ENCODE data around the gene RNF8. TPM values are rescaled to one million over a fixed set of nuclear protein-coding genes. Genes with fewer than 3 reads are reported as not detected.
"Not testable (repeated sequence)": the region's sequence is repeated elsewhere in the genome, so short reads cannot be mapped to it uniquely, and the experiment has no call there.

The RNF8 gene
- total RNA-seq, 5 donors from 2014 or later (not counting 1 experiment from before 2014, with no cell fraction given), result 10.6 to 18.5 (median 15.2) TPM

- ATAC-seq (replicated peaks in 1 of 4) (no peak), DNase-seq (no peak)
- WGBS (ENCODE audit: insufficient coverage), result no CpG with 5 or more reads among the region's 3 CpGs
- no peak overlapping the region for H3K27ac Mint-ChIP-seq
- H3K9me3 Mint-ChIP-seq, result no peaks in the 10 kb centered on the region
- POLR2A ChIA-PET, result interaction anchor here (0.6 kb wide), 2 partner anchors 56 to 448 kb away, joined by 4 read pairs; no protein-coding TSS in a partner anchor
- Histone ChIP-seq H3K4me3 (ENCODE audit: control insufficient read depth in 1 of 2, extremely low read depth in 1 of 2, low read length in 1 of 2) (no peak overlapping the region), H3K36me3 (ENCODE audit: control insufficient read depth in 2 of 2, extremely low read depth in 1 of 2, insufficient read depth in 1 of 2, low read length in 1 of 2) (no peaks in the 10 kb centered on the region), H3K9me3 (no peaks in the 10 kb centered on the region), H3K4me1 (ENCODE audit: control insufficient read depth in 1 of 2, extremely low read depth in 1 of 2, insufficient read depth in 2 of 2, low read length in 2 of 2) (no peaks in the 10 kb centered on the region), H3K27me3 (replicated peaks in 1 of 2; ENCODE audit: control insufficient read depth in 2 of 2, extremely low read depth in 1 of 2, insufficient read depth in 2 of 2, low read length in 1 of 2) (peaks cover 0 to 3% of the 10 kb centered on the region in 2 experiments), H3K27ac (ENCODE audit: low read length) (no peak overlapping the region)
- CTCF ChIA-PET, result no interaction called here
- H3K27me3 Mint-ChIP-seq, result peaks cover 6 to 14% of the 10 kb centered on the region in 2 donors
- H3K36me3 Mint-ChIP-seq, result no peaks in the 10 kb centered on the region
- no peak overlapping the region for H3K4me3 Mint-ChIP-seq
- H3K4me1 Mint-ChIP-seq, result no peaks in the 10 kb centered on the region
Observed at GRCh38 chr6:37343248-37343647, 10.5 kb upstream of the RNF8 start.

GRCh38 chr6:37344308-37344707 lies 9.5 kb upstream of the RNF8 start:
- WGBS (ENCODE audit: insufficient coverage), result no CpG with 5 or more reads among the region's 3 CpGs

GRCh38 chr6:37345804-37346203 lies 8.0 kb upstream of the RNF8 start:
- H3K27me3 ChIP-seq (replicated peaks in 1 of 2; ENCODE audit: control insufficient read depth in 2 of 2, extremely low read depth in 1 of 2, insufficient read depth in 2 of 2, low read length in 1 of 2); H3K4me1 ChIP-seq (ENCODE audit: control insufficient read depth in 1 of 2, extremely low read depth in 1 of 2, insufficient read depth in 2 of 2, low read length in 2 of 2); H3K27ac ChIP-seq (ENCODE audit: low read length); H3K9me3 ChIP-seq; CTCF ChIA-PET; H3K9me3 Mint-ChIP-seq; H3K4me3 ChIP-seq (ENCODE audit: control insufficient read depth in 1 of 2, extremely low read depth in 1 of 2, low read length in 1 of 2); ATAC-seq (replicated peaks in 1 of 4); POLR2A ChIA-PET; H3K4me1 Mint-ChIP-seq; H3K36me3 ChIP-seq (ENCODE audit: control insufficient read depth in 2 of 2, extremely low read depth in 1 of 2, insufficient read depth in 1 of 2, low read length in 1 of 2); H3K27ac Mint-ChIP-seq; H3K36me3 Mint-ChIP-seq; H3K4me3 Mint-ChIP-seq; DNase-seq: not testable (repeated sequence)
- no CpG with 5 or more reads among the region's 3 CpGs for WGBS (ENCODE audit: insufficient coverage)
- H3K27me3 Mint-ChIP-seq, result peaks cover 6 to 14% of the 10 kb centered on the region in 2 donors

More at GRCh38 chr6:37344308-37344707, 9.5 kb upstream of the RNF8 start:
- CTCF ChIA-PET, result no interaction called here
- no peak overlapping the region for H3K27ac ChIP-seq (ENCODE audit: low read length)
- H3K4me3 ChIP-seq (ENCODE audit: control insufficient read depth in 1 of 2, extremely low read depth in 1 of 2, low read length in 1 of 2), result no peak overlapping the region
- ATAC-seq (replicated peaks in 1 of 4), result no peak
- no peak overlapping the region for H3K4me3 Mint-ChIP-seq
- peaks cover 6 to 14% of the 10 kb centered on the region in 2 donors for H3K27me3 Mint-ChIP-seq
- DNase-seq, result no peak
- H3K27me3 ChIP-seq (replicated peaks in 1 of 2; ENCODE audit: control insufficient read depth in 2 of 2, extremely low read depth in 1 of 2, insufficient read depth in 2 of 2, low read length in 1 of 2), result peaks cover 0 to 3% of the 10 kb centered on the region in 2 experiments
- no peaks in the 10 kb centered on the region for H3K9me3 Mint-ChIP-seq
- H3K27ac Mint-ChIP-seq, result no peak overlapping the region
- no peaks in the 10 kb centered on the region for H3K9me3 ChIP-seq
- no peaks in the 10 kb centered on the region for H3K4me1 ChIP-seq (ENCODE audit: control insufficient read depth in 1 of 2, extremely low read depth in 1 of 2, insufficient read depth in 2 of 2, low read length in 2 of 2)
- no peaks in the 10 kb centered on the region for H3K36me3 Mint-ChIP-seq
- no peaks in the 10 kb centered on the region for H3K36me3 ChIP-seq (ENCODE audit: control insufficient read depth in 2 of 2, extremely low read depth in 1 of 2, insufficient read depth in 1 of 2, low read length in 1 of 2)
- POLR2A ChIA-PET, result no interaction called here
- no peaks in the 10 kb centered on the region for H3K4me1 Mint-ChIP-seq

GRCh38 chr6:37347177-37347576 lies 6.6 kb upstream of the RNF8 start:
- no peaks in the 10 kb centered on the region for H3K4me1 Mint-ChIP-seq
- Histone ChIP-seq H3K9me3 (no peaks in the 10 kb centered on the region), H3K27me3 (replicated peaks in 1 of 2; ENCODE audit: control insufficient read depth in 2 of 2, extremely low read depth in 1 of 2, insufficient read depth in 2 of 2, low read length in 1 of 2) (peaks cover 0 to 3% of the 10 kb centered on the region in 2 experiments), H3K27ac (ENCODE audit: low read length) (no peak overlapping the region), H3K4me3 (ENCODE audit: control insufficient read depth in 1 of 2, extremely low read depth in 1 of 2, low read length in 1 of 2) (no peak overlapping the region), H3K36me3 (ENCODE audit: control insufficient read depth in 2 of 2, extremely low read depth in 1 of 2, insufficient read depth in 1 of 2, low read length in 1 of 2) (no peaks in the 10 kb centered on the region), H3K4me1 (ENCODE audit: control insufficient read depth in 1 of 2, extremely low read depth in 1 of 2, insufficient read depth in 2 of 2, low read length in 2 of 2) (no peaks in the 10 kb centered on the region)
- DNase-seq, result no peak
- H3K9me3 Mint-ChIP-seq, result no peaks in the 10 kb centered on the region
- H3K36me3 Mint-ChIP-seq, result no peaks in the 10 kb centered on the region
- H3K27ac Mint-ChIP-seq, result no peak overlapping the region
- POLR2A ChIA-PET, result no interaction called here
- ATAC-seq (replicated peaks in 1 of 4), result no peak
- no peak overlapping the region for H3K4me3 Mint-ChIP-seq
- CTCF ChIA-PET, result no interaction called here
- peaks cover 6 to 14% of the 10 kb centered on the region in 2 donors for H3K27me3 Mint-ChIP-seq
- WGBS (ENCODE audit: insufficient coverage), result 90% methylated on average over 3 of the region's 3 CpGs

GRCh38 chr6:37347670-37348111 lies 6.1 kb upstream of the RNF8 start:
- Histone ChIP-seq H3K36me3 (ENCODE audit: control insufficient read depth in 2 of 2, extremely low read depth in 1 of 2, insufficient read depth in 1 of 2, low read length in 1 of 2) (no peaks in the 10 kb centered on the region), H3K9me3 (no peaks in the 10 kb centered on the region), H3K4me1 (ENCODE audit: control insufficient read depth in 1 of 2, extremely low read depth in 1 of 2, insufficient read depth in 2 of 2, low read length in 2 of 2) (no peaks in the 10 kb centered on the region), H3K4me3 (ENCODE audit: control insufficient read depth in 1 of 2, extremely low read depth in 1 of 2, low read length in 1 of 2) (no peak overlapping the region), H3K27me3 (replicated peaks in 1 of 2; ENCODE audit: control insufficient read depth in 2 of 2, extremely low read depth in 1 of 2, insufficient read depth in 2 of 2, low read length in 1 of 2) (peaks cover 0 to 3% of the 10 kb centered on the region in 2 experiments), H3K27ac (ENCODE audit: low read length) (no peak overlapping the region)
- Mint-ChIP-seq H3K27ac (no peak overlapping the region), H3K27me3 (peaks cover 6 to 14% of the 10 kb centered on the region in 2 donors), H3K9me3 (no peaks in the 10 kb centered on the region), H3K36me3 (no peaks in the 10 kb centered on the region), H3K4me1 (no peaks in the 10 kb centered on the region), H3K4me3 (no peak overlapping the region)
- WGBS (ENCODE audit: insufficient coverage), result no CpG with 5 or more reads among the region's 4 CpGs
- ChIA-PET CTCF (no interaction called here), POLR2A (no interaction called here)
- no peak for ATAC-seq (replicated peaks in 1 of 4)
- no peak for DNase-seq

GRCh38 chr6:37351027-37351426 lies 2.8 kb upstream of the RNF8 start:
- Mint-ChIP-seq H3K9me3 (no peaks in the 10 kb centered on the region), H3K4me3 (no peak overlapping the region), H3K27ac (no peak overlapping the region), H3K27me3 (peaks cover 6% of the 10 kb centered on the region in 2 donors), H3K4me1 (peaks cover 21 to 25% (median 22%) of the 10 kb centered on the region in 3 donors), H3K36me3 (no peaks in the 10 kb centered on the region)
- no peaks in the 10 kb centered on the region for H3K9me3 ChIP-seq
- H3K27ac ChIP-seq (ENCODE audit: low read length), result no peak overlapping the region
- no peak overlapping the region for H3K4me3 ChIP-seq (ENCODE audit: control insufficient read depth in 1 of 2, extremely low read depth in 1 of 2, low read length in 1 of 2)
- WGBS (ENCODE audit: insufficient coverage), result 100% methylated on average over 2 of the region's 3 CpGs
- DNase-seq (no peak), ATAC-seq (replicated peaks in 1 of 4) (no peak)
- no peaks in the 10 kb centered on the region for H3K36me3 ChIP-seq (ENCODE audit: control insufficient read depth in 2 of 2, extremely low read depth in 1 of 2, insufficient read depth in 1 of 2, low read length in 1 of 2)
- peaks cover 0 to 3% of the 10 kb centered on the region in 2 experiments for H3K27me3 ChIP-seq (replicated peaks in 1 of 2; ENCODE audit: control insufficient read depth in 2 of 2, extremely low read depth in 1 of 2, insufficient read depth in 2 of 2, low read length in 1 of 2)
- CTCF ChIA-PET, result no interaction called here
- peaks cover 2 to 17% of the 10 kb centered on the region in 2 experiments for H3K4me1 ChIP-seq (ENCODE audit: control insufficient read depth in 1 of 2, extremely low read depth in 1 of 2, insufficient read depth in 2 of 2, low read length in 2 of 2)
- POLR2A ChIA-PET, result no interaction called here

GRCh38 chr6:37352384-37352783 lies 1.4 kb upstream of the RNF8 start:
- Histone ChIP-seq H3K27me3 (replicated peaks in 1 of 2; ENCODE audit: control insufficient read depth in 2 of 2, extremely low read depth in 1 of 2, insufficient read depth in 2 of 2, low read length in 1 of 2) (no peaks in the 10 kb centered on the region), H3K36me3 (ENCODE audit: control insufficient read depth in 2 of 2, extremely low read depth in 1 of 2, insufficient read depth in 1 of 2, low read length in 1 of 2) (no peaks in the 10 kb centered on the region), H3K9me3 (no peaks in the 10 kb centered on the region), H3K4me3 (ENCODE audit: control insufficient read depth in 1 of 2, extremely low read depth in 1 of 2, low read length in 1 of 2) (no peak overlapping the region), H3K4me1 (ENCODE audit: control insufficient read depth in 1 of 2, extremely low read depth in 1 of 2, insufficient read depth in 2 of 2, low read length in 2 of 2) (peaks cover 4 to 18% of the 10 kb centered on the region in 2 experiments), H3K27ac (ENCODE audit: low read length) (no peak overlapping the region)
- ChIA-PET POLR2A (no interaction called here), CTCF (no interaction called here)
- Mint-ChIP-seq H3K27me3 (no peaks in the 10 kb centered on the region), H3K36me3 (no peaks in the 10 kb centered on the region), H3K4me3 (peak overlapping the region; percentile 17 to 99 (median 32)), H3K27ac (no peak overlapping the region), H3K9me3 (no peaks in the 10 kb centered on the region), H3K4me1 (peaks cover 30 to 32% (median 32%) of the 10 kb centered on the region in 3 donors)
- ATAC-seq (replicated peaks in 1 of 4) (no peak), DNase-seq (no peak)
- WGBS (ENCODE audit: insufficient coverage), result no CpG with 5 or more reads among the region's 3 CpGs

Measured in T-cell (primary cell).